Activated effector memory CD4-positive, alpha-beta T cell treated with Interleukin-2 at 50 U/mL for 16 hours (primary cell): Measurements from ENCODE around the gene ZSCAN21.
"Not testable (repeated sequence)": the region's sequence is repeated elsewhere in the genome, so short reads cannot be mapped to it uniquely, and the experiment has no call there.

ENCODE experiments used
- DNase-seq: peaks from one replicate; pipeline ENCODE4 v3.0.0-alpha.2; 2020

ZSCAN21 gene

DNA sequence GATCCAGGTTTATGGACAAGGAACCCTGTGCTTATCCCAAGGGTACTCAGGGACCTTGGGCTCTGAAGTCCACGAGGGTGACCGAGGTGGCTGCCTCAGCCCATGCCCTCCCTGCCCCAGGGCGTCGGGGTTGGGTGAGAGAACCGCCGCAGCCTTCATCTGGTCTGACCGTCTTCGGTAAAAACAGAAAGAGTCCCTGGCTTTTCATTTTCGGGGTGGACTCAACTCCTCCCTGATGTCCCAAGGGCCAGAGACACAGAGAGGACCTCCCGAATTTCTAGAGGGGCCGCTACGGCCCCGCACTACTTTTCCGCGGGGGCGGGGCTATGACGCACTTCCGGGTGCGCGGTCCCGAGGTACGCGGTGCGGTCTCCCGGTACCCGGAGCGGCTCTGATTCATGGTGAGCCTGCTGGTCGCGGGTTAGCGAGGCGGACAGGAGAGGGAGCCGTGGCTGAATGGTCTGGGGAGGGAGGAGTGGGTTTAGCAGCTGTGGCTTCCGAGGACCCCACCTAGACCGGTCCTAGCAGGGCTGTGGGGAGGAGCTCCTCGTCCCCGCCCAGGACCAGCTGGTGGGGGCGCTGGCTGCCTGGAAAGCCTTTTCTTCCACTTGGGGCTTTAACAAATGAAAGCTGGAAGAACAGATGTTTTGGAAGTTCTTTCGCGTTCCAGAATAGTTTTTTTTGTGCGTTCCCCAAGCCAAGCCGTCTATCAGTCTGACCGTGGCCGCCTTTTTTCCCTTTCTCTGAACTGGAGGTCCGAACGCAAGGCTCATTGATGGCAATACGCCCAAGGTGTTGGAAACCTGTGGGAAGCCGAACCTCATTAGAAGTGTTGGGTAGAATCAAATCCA, at the start of gene ZSCAN21:
ZSCAN21 (plus strand) TSS at position 334 of the 851 bp plus-strand sequence. CDS start 7,233 bp downstream, outside the sequence.
- peak; percentile 72 for DNase-seq

- no peak for DNase-seq
Observed at GRCh38 chr7:100000239-100000638, 49.3 kb upstream of the ZSCAN21 start.

DNA sequence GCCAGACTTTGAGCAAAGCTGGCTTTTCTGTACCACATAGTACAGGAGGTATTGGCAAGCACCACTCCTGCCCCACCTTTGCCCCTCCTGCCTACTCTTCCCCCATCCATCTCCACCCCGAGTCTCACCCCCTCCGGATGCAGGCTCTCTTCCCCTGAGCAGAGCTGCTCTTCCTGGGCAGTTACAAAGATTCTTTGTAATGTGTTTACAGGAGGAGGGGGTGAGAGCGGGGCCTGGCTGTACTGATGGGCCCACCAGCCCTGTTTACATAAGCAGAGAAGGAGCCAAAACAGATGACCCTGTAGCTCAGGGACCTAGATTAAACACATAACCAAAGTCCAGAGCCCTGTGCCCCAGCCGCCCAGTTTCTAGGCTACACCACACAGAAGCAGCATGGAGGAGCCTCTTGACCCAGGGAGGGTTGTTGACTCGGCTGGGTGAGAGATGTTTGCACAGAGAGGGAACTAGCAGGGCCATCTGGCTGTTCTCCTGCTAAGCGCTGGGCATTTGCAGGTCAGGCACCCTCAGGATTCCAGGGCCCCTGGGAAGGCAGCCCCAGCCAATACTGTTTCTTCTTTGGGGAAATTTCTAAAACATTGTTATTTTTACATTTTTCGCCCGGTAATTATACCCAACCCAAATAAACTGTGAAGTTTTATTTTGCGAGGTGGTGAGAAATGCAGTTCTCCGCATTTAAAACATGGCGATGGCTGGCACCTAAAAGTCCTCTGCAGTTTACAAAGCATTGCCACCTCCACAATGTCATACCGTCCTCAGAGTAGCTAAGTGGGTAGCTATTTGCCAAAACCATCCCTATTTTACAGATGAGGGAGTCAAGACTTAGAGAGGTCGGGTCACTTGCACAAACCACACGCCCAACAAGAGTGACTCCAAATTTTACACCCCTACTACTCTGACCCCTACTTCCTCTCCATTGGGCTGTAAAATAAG, 45.6 kb upstream of the ZSCAN21 start:
- DNase-seq = no peak

- no peak for DNase-seq
Observed at GRCh38 chr7:100007887-100008286, 41.7 kb upstream of the ZSCAN21 start.

GRCh38 chr7:100008525-100008924, 41.0 kb upstream of the ZSCAN21 start:
- no peak for DNase-seq

DNA sequence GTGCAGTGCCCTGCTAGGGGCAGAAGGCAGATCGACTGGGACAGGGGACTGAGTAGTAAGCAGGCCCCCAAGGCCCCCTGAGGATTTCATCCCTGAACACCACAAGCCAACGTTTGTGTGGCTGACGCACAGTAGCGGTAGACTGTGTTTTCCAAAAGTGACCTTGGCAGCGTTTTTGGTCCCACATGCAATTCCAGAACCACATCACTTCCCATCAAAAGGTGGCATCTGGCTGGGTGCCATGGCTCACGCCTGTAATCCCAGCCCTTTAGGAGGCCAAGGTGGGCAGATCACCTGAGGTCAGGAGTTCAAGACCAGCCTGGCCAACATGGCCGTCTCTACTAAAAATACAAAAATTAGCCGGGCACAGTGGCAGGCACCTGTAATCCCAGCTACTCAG, 39.6 kb upstream of the ZSCAN21 start:
- not testable (repeated sequence) for DNase-seq

DNA sequence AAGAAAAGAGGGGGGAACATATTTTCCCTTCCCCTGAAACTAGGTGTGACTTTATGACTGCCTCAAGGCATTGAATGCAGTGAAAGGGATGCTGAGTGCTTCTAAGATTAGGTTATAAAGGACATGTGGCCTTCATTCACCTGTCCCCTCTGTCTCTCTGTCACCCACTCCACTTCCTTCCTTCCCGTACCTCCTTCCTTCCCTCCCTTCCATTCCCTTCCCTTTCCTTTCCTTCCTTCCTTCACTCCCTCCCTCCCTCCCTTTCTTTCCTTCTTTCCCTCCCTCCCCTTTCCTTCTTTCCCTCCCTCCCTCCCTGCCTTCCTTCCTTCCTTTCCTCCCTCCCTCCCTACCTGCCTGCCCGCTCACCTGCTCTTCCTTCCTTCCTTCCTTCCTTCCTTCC, 38.7 kb upstream of the ZSCAN21 start:
- no peak for DNase-seq

DNA sequence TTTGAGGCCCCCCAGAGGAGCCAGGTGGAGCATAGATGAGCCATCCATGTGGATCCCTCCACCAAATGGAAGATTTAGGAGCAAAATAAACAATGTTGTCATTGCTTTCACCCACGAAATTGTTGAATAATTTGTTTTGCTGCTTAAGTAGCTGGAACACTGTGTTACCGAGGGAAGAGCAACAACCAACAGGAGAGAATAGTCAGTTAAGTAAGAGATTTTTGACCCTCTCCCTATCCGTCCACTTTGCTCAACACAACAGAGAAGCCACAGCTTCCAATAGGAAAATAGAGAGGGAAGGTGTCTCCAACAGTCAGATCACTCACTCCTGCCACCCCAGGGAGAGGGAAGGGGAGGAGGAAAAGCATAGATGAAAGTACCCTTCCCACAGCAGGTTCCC, 38.1 kb upstream of the ZSCAN21 start:
- no peak for DNase-seq

- DNase-seq = not testable (repeated sequence)
Observed at GRCh38 chr7:100012385-100013327, 36.9 kb upstream of the ZSCAN21 start.

DNA sequence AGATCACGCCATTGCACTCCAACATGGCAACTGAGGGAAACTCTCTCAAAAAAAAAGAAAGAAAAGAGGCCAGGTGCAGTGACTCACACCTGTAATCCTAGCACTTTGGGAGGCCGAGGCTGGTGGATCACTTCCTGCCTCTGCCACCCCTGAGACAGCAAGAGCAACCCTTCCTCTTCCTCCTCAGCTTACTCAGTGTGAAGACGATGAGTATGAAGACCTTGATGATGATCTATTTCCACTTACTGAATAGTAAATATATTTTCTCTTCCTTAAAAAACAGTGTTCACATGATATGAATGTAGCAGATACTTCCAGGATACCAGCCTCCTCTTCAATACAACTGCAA, 36.3 kb upstream of the ZSCAN21 start:
- no peak for DNase-seq

DNA sequence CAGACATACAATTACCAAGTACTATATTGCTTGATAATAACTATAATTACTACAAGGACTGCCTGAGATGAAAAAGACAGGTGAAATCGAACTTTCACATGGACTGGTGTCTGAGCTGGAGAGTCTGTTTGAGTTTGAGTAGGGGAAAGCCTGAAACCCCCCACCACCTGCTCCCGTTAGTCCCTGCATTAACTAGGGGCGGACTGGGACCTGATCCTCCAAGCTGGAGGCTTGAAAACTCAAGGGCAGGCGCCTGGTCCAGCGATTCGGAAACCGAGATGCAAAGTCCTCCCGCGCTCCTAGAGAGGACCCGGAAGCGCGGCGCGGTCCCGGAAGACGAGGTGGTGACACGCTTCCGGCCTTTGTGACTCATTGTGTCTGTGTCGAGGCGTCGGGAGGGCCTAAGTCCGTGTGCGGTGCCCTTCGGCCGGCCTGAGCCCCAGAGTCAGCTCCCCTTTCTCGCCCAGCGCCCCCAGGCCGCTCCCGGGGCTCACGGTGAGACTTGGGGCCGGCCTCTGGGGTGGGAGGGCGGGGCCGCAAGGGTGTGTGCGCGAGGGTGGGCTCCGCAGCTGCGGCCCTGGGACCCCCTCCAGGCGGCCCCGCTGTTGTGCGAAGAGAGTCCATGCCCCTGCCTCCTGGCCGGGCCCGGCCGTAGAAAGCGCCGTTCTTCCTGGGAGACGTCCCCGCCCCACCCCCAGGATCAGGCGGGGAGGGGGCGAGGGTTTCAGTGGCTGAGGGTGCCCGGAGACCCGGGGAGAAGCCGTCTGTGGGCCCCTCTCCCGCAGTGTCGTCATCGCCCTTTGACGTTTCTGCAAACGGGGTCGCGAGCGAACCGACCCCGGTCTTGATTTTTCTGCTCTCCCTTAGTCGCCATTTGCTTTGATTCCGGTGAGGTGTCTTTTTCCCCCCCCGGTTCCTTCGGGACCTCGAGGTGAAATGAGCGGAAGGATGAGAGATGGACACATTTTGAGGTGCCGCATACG, 34.1 kb upstream of the ZSCAN21 start, which contains the start of gene ZKSCAN1:
ZKSCAN1 (plus strand) TSS at position 365 of the 983 bp plus-strand sequence. CDS start 7,911 bp downstream, outside the sequence.
- peak; percentile 75 for DNase-seq

GRCh38 chr7:100016215-100016901, 33.2 kb upstream of the ZSCAN21 start:
- no peak for DNase-seq

GRCh38 chr7:100017300-100017699, 32.3 kb upstream of the ZSCAN21 start:
- no peak for DNase-seq

DNA sequence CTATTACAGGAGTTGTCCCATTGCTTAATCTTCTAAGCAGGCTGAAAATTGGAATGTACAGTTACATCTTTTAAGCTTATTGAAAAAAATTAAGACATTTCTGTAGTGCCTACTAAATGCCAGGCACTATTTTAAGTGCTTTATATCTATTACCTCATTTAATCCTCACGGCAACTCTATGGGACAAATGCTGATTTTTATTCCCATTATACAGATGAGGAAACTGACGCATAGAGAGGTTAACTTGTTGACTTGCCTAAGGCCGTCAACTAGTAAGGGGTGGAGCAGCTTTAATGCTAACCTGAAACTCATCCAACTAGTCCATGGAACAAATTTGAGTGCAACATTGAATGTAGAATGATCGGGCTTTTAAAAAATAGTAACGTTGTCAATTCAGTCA, 31.7 kb upstream of the ZSCAN21 start:
- DNase-seq = no peak

- DNase-seq = no peak
Observed at GRCh38 chr7:100019908-100020307, 29.7 kb upstream of the ZSCAN21 start.

GRCh38 chr7:100021297-100021696, 28.3 kb upstream of the ZSCAN21 start:
- DNase-seq = no peak

DNA sequence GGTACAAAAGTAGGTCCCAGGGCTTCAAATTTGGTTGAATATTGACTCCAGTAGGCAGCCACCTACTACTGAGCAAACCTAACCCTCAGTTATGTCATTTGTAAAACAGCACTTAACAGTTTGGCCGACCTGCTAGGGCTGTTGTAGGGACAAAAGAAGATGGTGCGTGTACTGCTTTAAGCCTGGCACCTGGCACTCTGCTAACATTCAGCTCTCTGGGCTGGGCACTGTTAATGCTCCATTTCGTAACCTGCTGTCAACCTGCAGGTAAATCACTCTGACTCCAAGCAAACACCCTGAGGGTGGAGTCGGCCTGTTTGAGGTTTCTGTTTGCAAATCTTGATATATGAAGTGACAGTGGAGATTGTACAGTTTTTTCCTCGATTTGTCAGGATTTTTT, 27.0 kb upstream of the ZSCAN21 start:
- DNase-seq = no peak

DNA sequence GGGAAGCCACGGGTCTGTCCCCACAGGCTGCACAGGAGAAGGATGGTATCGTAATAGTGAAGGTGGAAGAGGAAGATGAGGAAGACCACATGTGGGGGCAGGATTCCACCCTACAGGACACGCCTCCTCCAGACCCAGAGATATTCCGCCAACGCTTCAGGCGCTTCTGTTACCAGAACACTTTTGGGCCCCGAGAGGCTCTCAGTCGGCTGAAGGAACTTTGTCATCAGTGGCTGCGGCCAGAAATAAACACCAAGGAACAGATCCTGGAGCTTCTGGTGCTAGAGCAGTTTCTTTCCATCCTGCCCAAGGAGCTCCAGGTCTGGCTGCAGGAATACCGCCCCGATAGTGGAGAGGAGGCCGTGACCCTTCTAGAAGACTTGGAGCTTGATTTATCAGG, 26.0 kb upstream of the ZSCAN21 start:
- DNase-seq = no peak

GRCh38 chr7:100024020-100024619, 25.5 kb upstream of the ZSCAN21 start:
- no peak for DNase-seq

DNA sequence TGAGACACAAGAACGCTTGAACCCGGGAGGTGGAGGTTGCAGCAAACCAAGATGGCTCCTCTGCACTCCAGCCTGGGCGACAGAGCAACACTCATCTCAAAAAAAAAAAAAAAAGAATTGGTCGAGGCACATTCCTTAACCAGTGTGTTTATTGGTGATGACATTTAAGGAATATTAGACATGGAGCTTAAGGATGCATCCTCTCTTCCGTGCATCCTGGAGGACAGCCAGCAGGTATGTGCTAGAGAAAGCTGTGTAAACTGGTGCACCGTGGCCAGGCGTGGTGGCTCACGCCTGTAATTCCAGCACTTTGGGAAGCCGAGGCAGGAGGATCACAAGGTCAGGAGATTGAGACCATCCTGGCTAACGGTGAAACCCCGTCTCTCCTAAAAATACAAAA, 22.4 kb upstream of the ZSCAN21 start:
- no peak for DNase-seq
